Measurements from ENCODE around the gene GRB14.
A peak's percentile ranks its signal among the peaks of the same experiment; 100 is the strongest.

The GRB14 gene

DNA sequence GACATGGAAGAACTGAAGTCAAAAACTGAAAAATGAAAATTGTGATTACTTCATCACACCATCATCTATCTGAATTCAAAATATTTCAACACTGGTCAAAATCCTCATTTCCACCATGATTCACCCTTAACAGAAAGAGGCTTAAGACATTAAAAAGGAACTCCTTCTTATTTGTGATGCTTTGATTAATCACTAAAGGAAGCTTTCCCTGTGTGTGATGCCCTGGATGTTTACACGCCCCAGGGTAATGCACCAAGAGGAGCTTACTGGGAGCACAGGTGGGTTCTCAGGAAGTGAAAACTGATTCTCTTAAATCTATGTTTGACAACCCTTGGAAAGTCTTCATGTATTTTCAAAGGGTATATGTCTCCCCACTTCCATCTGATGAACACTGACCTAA, 11.5 kb downstream of the GRB14 start:
- no peak for DNase-seq

DNA sequence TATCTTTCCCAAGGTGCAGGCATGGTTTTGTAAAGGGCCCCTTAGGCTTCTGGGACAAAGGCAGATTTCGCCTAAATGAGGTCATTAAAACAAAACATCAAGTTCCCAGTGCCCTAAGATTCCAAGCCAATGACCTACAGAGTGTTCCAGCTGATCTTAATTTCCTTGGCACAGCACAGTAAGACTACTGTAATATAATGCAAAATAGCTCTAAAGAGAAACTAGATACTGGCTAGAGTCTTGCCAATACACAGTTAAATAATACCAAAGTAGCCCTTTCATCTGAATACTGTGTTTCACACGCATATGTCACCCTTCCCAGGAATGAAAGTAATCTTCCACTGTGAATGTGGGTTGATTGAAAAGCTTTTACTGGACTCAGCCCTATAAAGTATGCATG, 14.7 kb downstream of the GRB14 start:
- peak; percentile 39 for DNase-seq

DNA sequence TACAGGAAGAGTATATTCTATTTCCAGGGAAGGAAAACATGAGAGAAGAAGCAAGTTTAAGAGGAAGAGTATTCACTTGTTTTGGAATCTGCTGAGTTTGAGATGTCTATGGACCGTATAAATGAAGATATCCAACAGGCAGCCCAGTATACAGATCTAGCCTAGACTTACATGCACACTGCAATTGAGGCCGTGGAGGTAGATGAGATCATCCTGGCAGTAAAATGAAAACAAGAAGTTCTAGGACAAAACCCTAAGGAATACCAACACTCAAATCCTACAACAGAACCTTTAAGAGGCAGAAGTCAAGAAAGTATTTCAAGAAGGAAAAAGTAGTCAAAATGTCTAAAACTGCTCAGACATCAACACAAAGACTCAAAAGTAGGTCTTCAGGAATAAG, 16.0 kb downstream of the GRB14 start:
- DNase-seq: no peak

DNA sequence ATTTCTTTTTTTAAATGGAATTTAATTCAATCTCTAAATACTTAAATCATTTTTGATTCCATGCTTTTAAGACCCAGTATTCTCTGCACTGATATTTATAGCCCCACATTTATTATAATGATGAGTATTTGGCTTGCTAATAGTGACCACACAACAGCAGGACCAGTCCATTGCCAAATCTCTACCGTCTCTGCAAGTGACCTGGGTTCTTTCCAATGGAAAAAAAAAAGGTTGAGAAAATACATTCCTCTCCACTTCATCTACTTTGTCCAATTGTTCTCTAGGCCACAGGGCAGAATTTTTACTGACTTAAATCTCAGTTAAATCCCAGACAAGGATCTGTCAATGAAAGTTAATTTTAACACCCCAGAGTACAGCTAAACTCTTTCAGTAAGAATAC, 20.5 kb downstream of the GRB14 start:
- no peak for DNase-seq

DNA sequence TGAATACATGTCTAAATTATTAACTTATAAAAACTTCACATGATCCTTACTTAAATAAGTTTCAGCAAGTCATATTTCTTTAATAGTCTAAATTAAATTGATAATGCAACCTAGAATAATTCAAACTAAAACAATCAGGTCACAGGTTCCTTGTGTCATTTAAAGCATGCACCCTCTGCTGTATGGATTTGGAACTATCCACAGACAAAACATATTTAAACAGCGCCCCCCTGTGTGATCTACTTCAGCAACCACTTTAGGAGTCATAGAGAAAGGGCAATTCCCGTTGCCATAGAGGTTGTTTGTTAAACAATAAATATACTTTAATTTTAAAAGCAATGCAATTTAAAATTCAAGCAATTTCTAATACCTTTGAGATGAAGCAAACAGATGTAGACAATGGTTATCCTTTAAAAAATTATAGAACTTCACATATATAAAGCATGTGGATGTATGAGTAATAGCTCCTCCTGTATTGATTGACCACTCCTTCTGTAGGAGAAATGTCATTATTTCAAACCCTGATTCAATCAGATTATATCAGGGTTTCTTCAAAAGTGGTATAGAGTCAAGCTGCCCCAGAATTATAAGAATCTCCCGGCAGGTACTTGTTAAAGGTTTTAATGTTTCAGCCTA, 21.2 kb downstream of the GRB14 start:
- peak; percentile 67 for DNase-seq

DNA sequence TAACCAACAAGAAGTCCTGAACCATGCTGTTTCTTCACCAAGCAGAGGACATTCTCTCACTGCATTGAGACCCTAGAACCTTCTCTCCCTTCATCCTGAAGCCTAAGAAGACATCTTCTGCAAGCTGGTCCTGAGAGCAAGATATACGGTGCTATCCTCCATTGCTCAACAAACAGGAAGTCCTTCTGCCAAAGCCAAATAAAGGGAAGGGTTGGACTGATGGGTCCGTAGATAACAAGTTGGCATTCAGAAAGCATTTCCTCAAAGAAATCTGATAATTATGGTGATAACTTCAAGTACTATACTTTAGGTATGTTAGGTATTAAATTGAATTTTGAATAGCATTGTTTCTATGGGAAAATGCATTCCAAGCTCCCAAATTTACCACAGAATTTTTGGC, 23.3 kb downstream of the GRB14 start:
- no peak for DNase-seq

DNA sequence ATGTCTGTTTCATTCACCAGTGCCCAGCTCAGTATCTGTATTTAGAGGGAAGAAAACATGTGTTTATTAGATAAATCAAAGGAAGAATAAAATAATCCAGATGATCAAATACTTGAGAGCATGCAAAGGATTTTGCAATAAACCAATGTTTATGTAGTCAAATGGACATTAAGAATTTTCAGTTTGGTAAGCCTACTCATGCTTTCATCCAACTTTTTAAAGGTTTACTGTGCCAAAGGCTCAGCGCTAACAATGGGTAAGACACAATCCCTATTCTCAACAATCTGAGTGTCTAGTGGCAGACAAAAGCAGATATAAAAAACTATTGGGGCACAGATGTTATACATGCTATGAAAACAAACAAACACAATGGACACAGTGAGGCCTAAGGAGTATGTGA, 26.3 kb downstream of the GRB14 start:
- no peak for DNase-seq

DNA sequence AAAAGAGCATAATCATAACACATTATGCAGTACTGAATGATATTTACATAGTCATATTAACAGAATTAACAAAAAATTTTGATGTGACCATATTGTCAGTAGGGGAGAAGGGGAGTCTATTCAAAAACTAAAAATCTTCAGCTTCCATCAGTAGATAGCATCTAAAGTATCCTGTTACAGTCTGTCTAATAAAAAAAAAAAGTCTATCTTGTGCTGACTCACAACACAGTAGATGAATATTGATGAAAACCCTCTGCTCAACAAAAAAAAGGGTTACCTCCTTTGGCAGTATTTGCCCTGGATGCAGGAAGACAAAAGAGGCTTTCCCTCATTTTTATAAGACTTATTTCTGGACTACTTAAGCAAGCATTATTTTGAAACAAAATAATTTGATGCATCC, 27.3 kb downstream of the GRB14 start:
- DNase-seq: no peak

DNA sequence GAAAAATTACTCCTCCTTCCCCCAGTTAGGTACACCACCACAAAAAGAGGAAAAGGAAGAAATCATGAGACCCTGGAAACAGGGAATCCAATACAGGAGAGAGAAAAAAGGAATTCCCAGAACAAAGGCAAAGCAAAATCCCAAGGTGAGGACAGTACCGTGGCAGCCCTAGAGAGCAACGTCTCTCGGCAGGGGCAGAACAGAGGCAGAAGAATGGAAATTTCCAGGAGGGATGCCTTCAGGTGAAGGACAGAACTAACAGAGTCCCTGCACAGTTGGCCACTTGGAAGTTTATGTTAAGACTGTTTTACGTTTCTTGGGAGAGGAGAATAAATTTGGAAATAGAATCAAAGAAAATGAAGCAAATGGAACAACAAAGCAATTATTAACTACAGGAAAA, 27.7 kb downstream of the GRB14 start:
- no peak for DNase-seq

DNA sequence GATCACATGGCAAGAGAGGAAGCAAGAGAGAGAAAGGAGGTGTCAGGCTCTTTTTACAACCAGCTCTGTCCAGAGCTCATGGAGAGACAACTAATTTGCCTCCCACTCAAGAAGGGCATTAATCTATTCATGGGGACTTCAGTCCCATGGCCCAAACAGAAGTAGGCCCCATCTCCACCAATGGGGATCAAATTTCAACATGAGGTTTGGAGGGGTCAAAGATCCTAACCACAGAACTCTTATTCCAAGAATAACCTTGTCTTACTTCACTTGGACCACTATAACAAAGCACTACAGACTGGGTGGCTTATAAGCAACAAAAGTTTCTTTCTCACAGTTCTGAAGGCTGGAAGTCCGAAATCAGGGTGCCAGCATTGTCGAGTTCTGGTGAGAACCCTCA, 31.8 kb downstream of the GRB14 start:
- DNase-seq: peak; percentile 4

DNA sequence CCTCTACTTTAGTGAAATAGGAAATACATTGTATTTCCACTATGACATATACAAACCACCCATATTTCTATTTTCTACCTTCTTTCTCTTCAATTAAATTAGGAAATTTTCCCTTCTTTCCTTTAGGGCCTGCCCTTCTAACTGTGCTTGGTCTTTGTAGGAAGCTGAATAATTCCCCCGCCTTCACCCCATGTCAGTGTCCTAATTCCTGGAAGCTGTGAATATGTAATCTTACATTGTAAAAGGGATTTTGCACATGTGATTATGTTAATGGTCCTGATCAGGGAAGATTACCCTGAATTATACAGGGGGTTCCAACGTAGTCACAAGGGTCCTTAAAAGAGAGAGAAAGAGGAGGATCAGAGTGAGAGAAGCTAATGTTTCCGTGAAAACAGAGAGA, 40.2 kb downstream of the GRB14 start:
- DNase-seq: no peak

DNA sequence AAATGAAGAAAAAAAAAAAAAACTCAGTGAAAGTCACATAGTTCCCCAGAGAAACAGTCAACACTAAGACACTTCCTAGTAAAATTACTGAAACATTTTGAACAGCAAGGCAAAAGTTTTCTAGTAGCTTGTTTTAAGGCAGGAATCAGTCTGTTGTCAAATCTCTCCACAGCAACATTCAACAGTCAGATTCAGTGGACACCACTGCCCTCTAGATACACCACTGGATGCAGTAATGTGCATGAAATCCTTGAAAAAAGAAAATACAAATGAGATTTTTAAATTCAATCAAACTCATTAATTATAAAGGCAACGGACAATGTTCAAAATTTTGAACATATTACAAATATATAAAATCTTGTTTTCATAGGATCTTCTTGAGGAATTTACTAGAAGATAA, 46.4 kb downstream of the GRB14 start:
- no peak for DNase-seq

DNA sequence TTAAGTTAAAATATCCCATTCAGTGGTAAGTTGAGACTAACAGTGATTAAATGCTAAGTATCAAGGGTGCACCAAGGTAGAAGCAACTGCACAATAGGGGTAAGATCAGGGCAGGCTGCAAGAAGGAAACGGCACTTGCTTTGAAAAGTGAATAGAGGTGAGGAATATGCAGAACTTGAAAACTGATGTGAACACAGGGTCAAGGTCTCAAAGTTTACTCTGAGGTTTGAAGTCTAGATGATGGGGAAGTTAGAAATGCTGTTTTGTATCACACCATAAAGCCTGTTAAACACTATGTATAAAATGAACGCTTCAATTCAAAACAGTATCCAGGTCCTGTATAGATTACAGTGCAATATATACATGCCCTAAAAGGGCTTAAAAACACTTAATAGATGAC, 50.8 kb downstream of the GRB14 start:
- no peak for DNase-seq

DNA sequence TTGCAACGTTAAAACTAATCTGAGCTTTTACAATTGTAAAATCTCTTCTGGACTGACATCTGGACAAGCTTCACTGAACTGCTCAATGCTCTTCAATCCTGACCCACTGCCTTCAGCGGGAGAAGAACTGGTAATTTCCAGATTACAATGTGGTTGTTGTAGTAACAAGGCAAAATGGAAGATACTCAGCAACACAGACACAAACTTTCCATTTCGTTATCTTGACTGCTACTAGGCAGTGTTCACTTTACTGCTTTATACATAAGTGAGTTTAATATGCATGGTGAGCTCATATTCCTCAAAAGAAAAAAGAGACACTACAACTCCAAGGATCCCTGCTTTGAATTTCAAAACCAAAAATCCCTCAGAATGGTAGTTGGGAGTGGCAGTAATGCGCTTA, 51.9 kb downstream of the GRB14 start:
- no peak for DNase-seq

DNA sequence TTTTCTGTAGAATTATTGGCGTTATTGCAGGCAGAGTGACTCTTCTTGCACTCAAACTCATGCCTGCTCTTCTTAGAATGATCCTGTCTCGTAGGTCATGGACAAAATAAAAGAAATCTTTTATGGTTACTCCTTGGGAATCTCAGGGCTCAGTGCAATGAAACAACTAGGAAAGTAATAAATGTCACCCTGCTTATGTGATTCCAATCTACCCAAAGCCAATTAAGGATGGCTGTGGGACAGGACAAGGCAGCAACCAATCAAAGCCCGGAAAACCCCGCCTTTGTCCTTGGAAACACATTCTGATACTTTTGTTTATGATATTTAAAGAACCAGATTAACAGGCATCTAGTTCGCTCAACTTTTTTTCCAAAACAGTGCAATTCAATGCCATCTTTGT, 53.0 kb downstream of the GRB14 start:
- no peak for DNase-seq

DNA sequence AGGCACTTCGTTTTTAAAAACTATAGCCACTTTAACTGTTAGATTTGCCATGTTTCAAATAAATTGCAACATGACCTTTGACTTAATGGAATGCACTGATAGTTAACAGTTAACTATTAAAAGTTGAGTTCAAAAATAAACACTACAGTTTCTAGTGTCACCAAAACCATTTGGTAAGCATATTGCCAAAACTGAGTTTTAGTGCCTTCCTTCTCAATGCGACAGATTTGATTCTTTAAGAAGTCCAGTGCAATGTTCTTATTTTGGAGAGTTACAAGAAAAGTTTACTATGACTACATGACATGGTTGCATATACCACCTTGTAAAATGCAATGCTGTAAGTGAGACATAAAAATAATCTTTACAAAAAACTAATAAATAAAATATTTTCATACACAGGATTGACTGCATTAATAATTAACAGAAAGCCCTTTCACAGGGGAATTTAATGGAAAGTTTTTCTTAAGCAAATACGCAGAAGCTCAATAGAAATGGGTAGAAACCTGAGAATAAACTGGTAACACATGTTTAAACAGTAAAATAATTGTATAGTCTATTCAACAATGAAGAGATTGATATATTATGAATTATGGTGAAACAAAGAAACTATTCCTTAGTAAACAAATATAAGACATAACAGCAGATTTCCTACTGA, 53.8 kb downstream of the GRB14 start:
- no peak for DNase-seq

DNA sequence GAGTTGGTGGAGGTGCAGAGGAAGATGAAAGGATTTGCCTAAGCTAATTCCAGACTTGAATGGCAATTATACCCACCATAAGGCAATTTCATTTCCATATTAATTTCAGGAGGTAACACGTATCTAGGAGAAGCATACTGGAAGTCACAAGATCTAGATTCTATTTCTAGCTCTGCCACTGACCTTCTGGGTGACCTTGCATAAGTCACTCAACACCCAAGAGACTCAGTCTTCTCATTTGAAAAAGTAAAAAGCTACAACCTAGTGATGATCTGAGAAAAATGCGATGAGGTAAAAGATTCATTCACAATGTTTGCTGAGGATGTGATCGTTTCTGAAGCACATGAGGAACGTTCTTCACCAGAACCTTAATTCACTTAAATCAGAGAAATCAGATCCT, 55.9 kb downstream of the GRB14 start:
- no peak for DNase-seq

DNA sequence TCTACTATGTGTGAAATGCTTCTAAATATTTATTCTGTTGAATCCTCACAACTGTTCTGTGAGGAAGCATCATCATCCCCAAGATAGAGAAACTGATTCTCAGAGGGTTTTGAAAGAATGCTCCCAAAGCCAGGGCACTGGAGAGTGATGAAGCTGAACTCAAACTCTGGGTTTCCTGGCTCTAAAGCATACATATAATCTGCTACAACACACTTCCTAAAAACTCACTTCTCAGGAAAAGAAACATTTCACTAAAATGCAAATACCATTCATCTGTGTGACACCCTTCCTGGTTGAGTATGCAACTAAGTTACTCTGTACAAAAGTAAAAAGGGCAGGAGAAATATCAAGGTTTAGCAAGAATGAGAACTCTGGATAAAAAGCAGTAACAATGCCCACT, 58.6 kb downstream of the GRB14 start:
- DNase-seq: no peak

DNA sequence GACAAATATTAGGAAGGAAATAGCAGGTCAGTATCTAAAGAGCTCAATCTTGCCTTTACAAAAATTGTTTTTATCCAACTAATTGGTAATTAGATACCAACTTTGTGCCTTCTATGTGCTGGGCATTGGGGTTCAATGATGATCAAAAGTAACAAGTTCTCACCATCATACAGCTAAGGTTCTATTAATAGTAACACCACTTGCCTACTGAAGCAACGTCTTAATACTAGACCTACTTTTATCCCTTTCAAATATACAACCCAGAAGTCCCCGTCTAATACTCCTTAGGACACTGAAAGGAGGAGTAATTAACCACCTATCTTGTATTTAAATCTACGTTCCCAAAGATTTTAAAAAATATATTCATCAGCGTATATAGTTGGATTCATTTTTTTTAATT, 59.3 kb downstream of the GRB14 start:
- DNase-seq: no peak

DNA sequence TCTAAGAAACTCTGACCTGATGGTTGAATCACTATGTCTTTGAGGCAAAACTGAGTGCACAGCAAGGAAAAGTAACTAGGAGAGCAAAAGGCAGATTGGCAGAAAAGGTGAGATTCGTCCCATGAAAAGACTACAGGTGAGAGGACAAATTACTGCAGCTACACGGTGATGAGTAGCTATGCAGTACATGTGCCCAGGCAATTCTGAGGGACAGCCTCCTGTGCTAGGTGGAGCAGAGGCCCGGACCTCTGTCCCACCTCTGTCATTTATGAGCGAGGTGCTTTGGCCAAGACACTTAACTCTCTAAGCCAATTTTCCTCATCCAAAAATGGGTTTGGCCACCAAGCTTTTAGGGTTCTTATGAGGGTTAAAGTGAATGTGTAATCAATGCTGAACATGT, 59.9 kb downstream of the GRB14 start:
- DNase-seq: no peak

DNA sequence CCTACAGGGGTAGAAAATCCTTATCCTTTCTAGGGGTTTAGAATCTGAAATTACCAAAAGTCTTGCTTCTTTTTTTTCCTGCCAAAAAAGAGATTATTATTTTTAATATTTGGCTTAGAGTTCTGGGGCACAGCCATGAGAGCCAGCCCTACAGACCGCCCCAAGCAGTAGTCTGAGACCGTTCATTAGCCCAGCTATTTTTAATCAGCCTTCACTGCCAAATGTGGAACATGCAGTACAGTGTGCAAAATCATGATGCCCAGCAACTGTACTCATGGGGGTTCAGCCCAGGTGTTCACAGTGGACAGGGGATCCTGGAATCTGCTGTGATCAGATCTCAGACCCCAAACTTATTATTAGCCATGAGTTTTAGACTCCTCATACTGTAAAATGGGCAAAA, 60.4 kb downstream of the GRB14 start:
- no peak for DNase-seq

DNA sequence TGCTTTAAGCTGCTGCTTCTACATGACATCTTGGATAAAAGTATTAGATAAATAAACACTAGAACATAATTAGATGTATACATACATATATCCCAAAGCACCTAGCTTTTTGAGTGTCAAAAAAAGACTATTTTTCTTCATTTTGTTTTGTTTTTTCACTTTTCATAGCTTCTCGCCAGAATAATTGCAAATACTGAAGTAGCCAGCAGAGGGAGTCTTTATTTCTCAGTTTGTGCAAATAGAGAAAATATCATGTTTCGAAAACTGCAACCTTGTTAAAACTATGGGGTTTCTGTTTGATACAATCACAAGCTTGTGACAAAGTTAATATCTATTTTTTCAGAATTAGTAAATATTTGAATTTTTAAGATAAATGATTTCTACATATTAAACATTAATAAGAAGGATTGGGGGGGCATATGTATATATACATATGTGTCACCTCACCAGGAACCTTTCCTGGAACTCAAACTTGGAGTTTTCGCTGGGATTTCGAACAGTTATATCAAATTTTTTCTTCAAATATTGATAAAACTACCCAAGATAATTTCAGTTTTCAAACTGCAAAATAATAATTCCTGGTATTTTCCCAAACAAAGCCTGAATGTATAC, 61.0 kb downstream of the GRB14 start:
- peak; percentile 28 for DNase-seq

DNA sequence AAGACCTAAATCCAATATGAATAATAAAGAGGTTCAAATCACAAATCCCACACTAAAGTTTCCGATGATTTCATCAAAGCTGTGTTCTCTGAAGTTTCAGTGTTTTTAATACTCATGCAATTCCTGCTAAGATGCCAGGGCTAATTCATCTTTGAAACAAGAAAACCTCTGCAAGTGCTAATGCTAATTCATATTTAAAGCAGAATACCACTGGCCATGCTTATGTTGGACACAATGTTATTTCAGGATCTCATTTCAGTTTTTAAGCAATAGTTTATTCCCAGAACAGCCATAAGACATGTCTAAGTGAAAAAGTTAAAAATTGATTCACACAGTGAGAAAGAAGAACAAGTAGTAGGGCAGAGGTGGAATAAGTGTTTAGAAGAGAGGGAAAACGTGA, 62.8 kb downstream of the GRB14 start:
- DNase-seq: no peak

DNA sequence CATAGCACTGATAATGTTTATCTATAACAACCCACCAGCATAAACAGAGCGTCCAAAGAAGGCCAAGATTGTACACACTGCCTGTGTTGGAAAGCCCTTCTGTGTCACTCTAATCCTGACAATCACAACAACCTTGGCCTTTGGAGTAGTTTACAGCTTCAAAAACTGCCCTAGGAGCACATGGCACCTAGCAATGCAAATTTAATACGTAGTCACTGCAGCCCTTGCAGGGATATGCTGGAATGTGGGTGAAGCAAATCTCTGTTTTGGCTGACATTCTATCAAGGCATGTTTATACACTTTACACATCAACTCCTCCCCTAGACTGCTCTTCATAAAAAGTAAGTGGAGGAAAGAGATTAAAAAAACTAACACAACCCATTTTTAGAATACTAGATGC, 66.8 kb downstream of the GRB14 start:
- DNase-seq: no peak

DNA sequence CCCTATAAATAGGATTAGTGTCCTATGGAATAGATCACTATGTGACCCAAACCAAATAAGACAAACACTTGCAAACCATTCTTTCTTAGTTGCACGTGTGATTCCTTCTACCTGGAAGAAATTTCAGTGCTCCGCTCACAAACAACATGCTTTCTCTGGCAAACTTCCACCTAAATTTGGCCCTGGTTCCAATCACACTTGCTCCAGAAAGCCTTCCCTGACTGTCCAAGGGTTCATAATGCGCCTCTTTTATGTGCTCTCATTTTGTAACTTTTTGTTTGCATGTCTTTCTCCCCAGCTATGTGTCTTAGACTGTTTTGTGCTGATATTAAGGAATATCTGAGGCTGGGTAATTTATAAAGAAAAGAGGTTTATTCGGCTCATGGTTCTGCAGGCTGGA, 69.8 kb downstream of the GRB14 start:
- DNase-seq: no peak
